Suprapubic skin (tissue), 4 donors: ENCODE data around the gene MYL5. TPM values are rescaled to one million over a fixed set of nuclear protein-coding genes. Genes with fewer than 3 reads are reported as not detected.
"Not testable (repeated sequence)": the region's sequence is repeated elsewhere in the genome, so short reads cannot be mapped to it uniquely, and the experiment has no call there.

Source experiments
- DNase-seq, 2 donors: peaks; one replicate each; pipeline ENCODE4 v3.0.0-alpha.2; 2019; ENCODE audit warnings: low spot score in 2 of 2
- H3K27ac ChIP-seq: fragments of 200-600 bp; sonication (generic); one replicate; pipeline ENCODE4 v1.5.1; 2019
- H3K27me3 ChIP-seq: fragments of 200-600 bp; sonication (generic); one replicate; pipeline ENCODE4 v1.5.1; 2019
- H3K36me3 ChIP-seq: fragments of 200-600 bp; sonication (generic); one replicate; pipeline ENCODE4 v1.5.1; 2019
- H3K4me1 ChIP-seq: fragments of 200-600 bp; sonication (generic); one replicate; pipeline ENCODE4 v1.5.1; 2019
- H3K4me3 ChIP-seq: fragments of 200-600 bp; sonication (generic); one replicate; pipeline ENCODE4 v1.5.1; 2019; ENCODE audit warnings: mild to moderate bottlenecking
- H3K9me3 ChIP-seq: fragments of 200-600 bp; sonication (generic); one replicate; pipeline ENCODE4 v1.5.1; 2019
- CTCF ChIP-seq, 2 donors: fragments of 200-600 bp in 1 of 2; fragments of 450-650 bp in 1 of 2; sonication (generic) in 1 of 2; IDR thresholded peaks; one replicate each; pipeline ENCODE4 v1.5.1; 2016 to 2019; ENCODE audit warnings: antibody characterized with exemption in 2 of 2, mild to moderate bottlenecking in 1 of 2, moderate library complexity in 1 of 2
- EP300 ChIP-seq: sonication (generic); formaldehyde crosslinking; IDR thresholded peaks from one replicate; pipeline ENCODE4 v1.6.1; 2017; ENCODE audit warnings: antibody characterized with exemption
- POLR2A ChIP-seq, 2 donors: fragments of 450-650 bp; IDR thresholded peaks; one replicate each; pipeline ENCODE4 v1.6.1; 2017; ENCODE audit warnings: antibody characterized with exemption in 2 of 2, mild to moderate bottlenecking in 2 of 2, moderate library complexity in 2 of 2
- POLR2AphosphoS5 ChIP-seq, 3 donors: sonication (generic); formaldehyde crosslinking; IDR thresholded peaks; one replicate each; pipeline ENCODE4 v1.6.1; 2017; ENCODE audit warnings: antibody characterized with exemption in 3 of 3
- WGBS: methylation state at CpG from one replicate; pipeline ENCODE4 v1.1.5; 2018; 5-methylcytosine and 5-hydroxymethylcytosine counted together
- total RNA-seq, 4 donors: library from RNA; depleted of rRNA; stranded (reverse); fragments of >200 nt; gene quantifications; one replicate each; pipeline ENCODE4 v1.1.0, GENCODE V29; 2016

Gene MYL5
- total RNA-seq, 4 donors from 2014 or later = 5.3 to 20.4 (median 10.5) TPM

GRCh38 chr4:704198-704891, 30.0 kb downstream of the MYL5 start:
- H3K36me3 ChIP-seq = no peaks in the 10 kb centered on the region
- no peaks in the 10 kb centered on the region for H3K27me3 ChIP-seq
- no peak overlapping the region for H3K27ac ChIP-seq
- DNase-seq = no peak
- no peak for TF ChIP-seq EP300
- no peak for TF ChIP-seq POLR2AphosphoS5 (IDR thresholded peaks at IDR 0.05)
- TF ChIP-seq CTCF (IDR thresholded peaks at IDR 0.05) = no peak
- no peak for TF ChIP-seq POLR2A (IDR thresholded peaks at IDR 0.05)
- peak overlapping the region; percentile 96 for H3K4me3 ChIP-seq
- 92% methylated on average over 46 of the region's 46 CpGs for WGBS
- peaks cover 50% of the 10 kb centered on the region for H3K4me1 ChIP-seq
- H3K9me3 ChIP-seq = no peaks in the 10 kb centered on the region

- Histone ChIP-seq H3K4me3 (peak overlapping the region; percentile 96), H3K36me3 (no peaks in the 10 kb centered on the region), H3K27ac (no peak overlapping the region), H3K9me3 (no peaks in the 10 kb centered on the region), H3K27me3 (no peaks in the 10 kb centered on the region), H3K4me1 (peaks cover 51% of the 10 kb centered on the region)
- WGBS = 86% methylated on average over 1 of the region's 1 CpG
- TF ChIP-seq POLR2AphosphoS5 (IDR thresholded peaks at IDR 0.05) (no peak), CTCF (IDR thresholded peaks at IDR 0.05) (no peak), POLR2A (IDR thresholded peaks at IDR 0.05) (no peak), EP300 (no peak)
- DNase-seq = no peak
Observed at GRCh38 chr4:704971-705277, 30.6 kb downstream of the MYL5 start.

GRCh38 chr4:705278-706082, 31.1 kb downstream of the MYL5 start, which contains the start of gene PCGF3:
Gene PCGF3, plus strand, starts transcription at chr4:705832. Its CDS starts 27,849 bp downstream, at chr4:733681.
- peaks cover 57% of the 10 kb centered on the region for H3K4me1 ChIP-seq
- WGBS = 10% methylated on average over 25 of the region's 82 CpGs

GRCh38 chr4:706083-706633, 31.8 kb downstream of the MYL5 start:
- H3K27me3 ChIP-seq, DNase-seq, H3K9me3 ChIP-seq, H3K36me3 ChIP-seq: not testable (repeated sequence)
- Histone ChIP-seq H3K4me1 (peaks cover 61% of the 10 kb centered on the region), H3K4me3 (peak overlapping the region; percentile 96), H3K27ac (peak overlapping the region; percentile 88)
- 9% methylated on average over 13 of the region's 21 CpGs for WGBS

More at GRCh38 chr4:705278-706082, 31.1 kb downstream of the MYL5 start, which contains the start of gene PCGF3:
- Histone ChIP-seq H3K9me3 (no peaks in the 10 kb centered on the region), H3K27ac (peak within 1 kb of the TSS; percentile 88), H3K4me3 (peak within 1 kb of the TSS; percentile 96), H3K27me3 (no peaks in the 10 kb centered on the region), H3K36me3 (no peaks in the 10 kb centered on the region)
- peak in 1 of 2 donors; percentile 54 for TF ChIP-seq POLR2A (IDR thresholded peaks at IDR 0.05)
- no peak for TF ChIP-seq EP300
- TF ChIP-seq CTCF (IDR thresholded peaks at IDR 0.05) = no peak
- peak; percentile 98 for DNase-seq

- Histone ChIP-seq H3K36me3 (no peaks in the 10 kb centered on the region), H3K27me3 (no peaks in the 10 kb centered on the region), H3K9me3 (no peaks in the 10 kb centered on the region), H3K4me1 (peaks cover 61% of the 10 kb centered on the region), H3K27ac (peak overlapping the region; percentile 24), H3K4me3 (peak overlapping the region; percentile 96)
- no peak for DNase-seq
- TF ChIP-seq EP300 = no peak
- no peak for TF ChIP-seq CTCF (IDR thresholded peaks at IDR 0.05)
- no peak for TF ChIP-seq POLR2AphosphoS5 (IDR thresholded peaks at IDR 0.05)
- no peak for TF ChIP-seq POLR2A (IDR thresholded peaks at IDR 0.05)
- 47% methylated on average over 12 of the region's 21 CpGs for WGBS
Observed at GRCh38 chr4:706834-707598, 32.7 kb downstream of the MYL5 start.
